T1000 (cell line): ENCODE data around the gene USP5.

Source experiments
- DNase-seq: peaks from one replicate; lab custom pipeline; 2025; ENCODE audit warnings: mixed read lengths; lab: John Stamatoyannopoulos, UW

USP5 gene, protein sequence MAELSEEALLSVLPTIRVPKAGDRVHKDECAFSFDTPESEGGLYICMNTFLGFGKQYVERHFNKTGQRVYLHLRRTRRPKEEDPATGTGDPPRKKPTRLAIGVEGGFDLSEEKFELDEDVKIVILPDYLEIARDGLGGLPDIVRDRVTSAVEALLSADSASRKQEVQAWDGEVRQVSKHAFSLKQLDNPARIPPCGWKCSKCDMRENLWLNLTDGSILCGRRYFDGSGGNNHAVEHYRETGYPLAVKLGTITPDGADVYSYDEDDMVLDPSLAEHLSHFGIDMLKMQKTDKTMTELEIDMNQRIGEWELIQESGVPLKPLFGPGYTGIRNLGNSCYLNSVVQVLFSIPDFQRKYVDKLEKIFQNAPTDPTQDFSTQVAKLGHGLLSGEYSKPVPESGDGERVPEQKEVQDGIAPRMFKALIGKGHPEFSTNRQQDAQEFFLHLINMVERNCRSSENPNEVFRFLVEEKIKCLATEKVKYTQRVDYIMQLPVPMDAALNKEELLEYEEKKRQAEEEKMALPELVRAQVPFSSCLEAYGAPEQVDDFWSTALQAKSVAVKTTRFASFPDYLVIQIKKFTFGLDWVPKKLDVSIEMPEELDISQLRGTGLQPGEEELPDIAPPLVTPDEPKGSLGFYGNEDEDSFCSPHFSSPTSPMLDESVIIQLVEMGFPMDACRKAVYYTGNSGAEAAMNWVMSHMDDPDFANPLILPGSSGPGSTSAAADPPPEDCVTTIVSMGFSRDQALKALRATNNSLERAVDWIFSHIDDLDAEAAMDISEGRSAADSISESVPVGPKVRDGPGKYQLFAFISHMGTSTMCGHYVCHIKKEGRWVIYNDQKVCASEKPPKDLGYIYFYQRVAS

DNA sequence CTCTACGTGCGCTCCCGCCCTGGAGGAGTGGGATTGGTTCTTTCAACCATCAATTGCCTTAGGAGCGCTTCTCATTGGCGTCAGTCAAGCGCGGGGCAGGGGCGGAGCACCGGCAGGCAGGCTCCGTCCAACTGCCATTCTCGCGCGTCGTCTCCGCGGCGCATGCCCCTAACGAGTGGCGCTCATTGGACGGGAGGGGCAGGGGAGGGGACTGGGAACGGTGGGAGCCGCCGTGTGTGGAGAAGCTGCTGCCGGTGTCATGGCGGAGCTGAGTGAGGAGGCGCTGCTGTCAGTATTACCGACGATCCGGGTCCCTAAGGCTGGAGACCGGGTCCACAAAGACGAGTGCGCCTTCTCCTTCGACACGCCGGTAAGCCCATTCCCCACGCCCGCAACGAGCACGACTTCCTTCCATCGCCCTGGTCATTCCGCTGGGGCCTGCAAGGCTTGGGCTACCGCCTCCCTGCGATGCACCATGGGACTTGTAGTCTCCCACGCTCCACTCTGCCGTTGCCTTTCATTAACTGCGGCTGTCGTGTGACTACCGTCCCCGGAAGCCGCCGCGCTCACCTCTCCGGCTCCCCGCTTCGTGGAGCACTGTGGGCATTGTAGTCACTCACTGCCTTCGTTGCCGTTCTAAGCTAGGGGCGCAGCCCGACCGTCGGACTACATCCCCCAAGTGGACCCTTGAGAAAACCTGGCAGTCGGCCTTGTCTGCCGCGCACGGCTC, at the start of gene USP5:
Gene USP5, plus strand, starts transcription at position 230 of the 730 bp plus-strand sequence. Its CDS starts 30 bp downstream, at position 260.
- peak; percentile 97 for DNase-seq

DNA sequence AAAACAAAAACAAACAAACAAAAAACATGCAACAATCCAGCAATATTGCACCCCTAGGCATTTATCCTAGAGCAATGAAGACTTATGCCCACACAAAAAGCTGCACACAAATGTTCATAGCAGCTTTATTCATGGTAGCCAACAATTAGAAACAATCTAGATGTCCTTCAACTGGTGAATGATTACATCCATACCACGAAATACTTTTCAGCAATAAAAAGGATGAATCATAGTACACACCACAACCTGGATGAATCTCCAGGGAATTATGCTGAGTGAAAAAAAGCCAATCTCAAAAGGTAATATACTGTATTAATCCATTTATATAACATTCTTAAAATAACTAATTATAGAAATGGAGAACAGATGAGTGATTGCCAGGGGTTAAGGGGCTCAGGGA, 44.8 kb upstream of the USP5 start:
- DNase-seq, result no peak

DNA sequence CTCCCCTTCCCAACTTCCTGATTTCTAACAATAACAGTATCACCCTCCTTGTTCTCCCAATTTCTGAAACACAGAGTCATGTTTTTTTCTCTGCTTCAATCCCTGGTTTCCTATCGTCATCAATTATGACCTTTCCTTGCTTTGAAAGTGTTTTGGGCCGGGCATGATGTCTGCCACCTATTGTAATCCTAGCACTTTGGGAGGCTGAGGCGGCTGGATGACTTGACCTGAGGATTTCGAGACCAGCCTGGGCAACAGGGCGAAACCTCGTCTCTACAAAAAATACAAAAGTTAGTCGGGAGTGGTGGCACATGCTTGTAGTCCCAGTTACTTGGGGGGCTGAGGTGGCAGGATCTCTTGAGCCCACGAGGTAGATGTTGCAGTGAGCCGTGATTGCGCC, 42.9 kb upstream of the USP5 start:
- DNase-seq, result no peak

DNA sequence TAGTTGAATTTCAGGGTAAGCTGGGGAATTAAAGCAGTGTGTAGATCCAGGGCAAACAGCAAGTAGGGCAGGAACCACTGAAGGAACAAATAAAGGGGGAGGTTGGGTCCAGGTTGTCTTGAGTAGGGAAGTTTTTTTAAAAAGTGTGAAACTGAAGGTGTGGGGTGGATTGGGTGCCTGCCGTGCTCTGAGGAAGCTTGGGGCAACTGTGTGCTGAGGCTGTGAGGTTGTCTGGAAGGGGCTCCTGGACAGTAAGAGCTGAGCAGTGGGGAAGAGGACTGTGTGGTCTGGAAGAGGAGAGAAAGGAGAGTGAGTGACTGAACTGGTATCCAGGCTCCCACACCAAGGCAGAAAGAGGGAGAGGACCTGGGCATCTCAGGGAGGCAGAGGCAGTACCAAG, 41.2 kb upstream of the USP5 start:
- DNase-seq, result no peak

DNA sequence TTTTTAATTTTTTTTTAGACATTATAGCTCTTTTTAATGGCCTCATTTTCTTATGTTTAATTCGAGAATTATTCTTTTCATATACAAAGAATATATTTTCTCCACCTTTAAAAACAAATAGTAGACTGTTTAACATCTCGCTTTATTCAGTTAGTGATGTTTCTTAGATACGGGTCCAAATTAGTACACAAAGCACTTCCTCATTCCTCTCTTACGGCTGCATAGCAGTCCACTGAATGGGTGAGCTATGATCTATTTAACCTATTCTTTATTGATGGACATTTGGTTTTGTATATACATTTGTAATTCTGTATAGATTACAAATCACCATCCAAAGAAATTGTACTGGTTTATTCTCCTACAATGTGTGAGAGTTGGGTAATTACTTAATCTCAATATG, 38.6 kb upstream of the USP5 start:
- DNase-seq, result no peak

DNA sequence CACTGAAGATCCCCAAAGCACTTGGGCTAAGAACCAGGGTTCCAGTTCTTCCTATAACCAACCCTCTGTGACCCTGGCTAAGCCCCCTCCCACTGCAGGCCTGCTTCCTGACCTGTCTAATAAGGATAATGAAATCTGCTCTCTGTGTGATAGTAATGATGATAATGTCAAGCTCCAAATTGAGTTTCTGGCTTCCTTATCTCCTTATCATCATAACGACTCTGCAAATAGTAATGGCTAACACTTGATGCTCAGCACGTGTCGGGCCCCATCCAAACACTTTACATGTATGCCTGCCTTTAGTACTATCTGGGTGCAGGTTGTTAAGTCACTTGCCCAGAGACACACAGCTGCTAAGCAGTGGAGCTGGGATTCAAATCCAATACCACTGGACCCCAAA, 35.4 kb upstream of the USP5 start:
- no peak for DNase-seq

DNA sequence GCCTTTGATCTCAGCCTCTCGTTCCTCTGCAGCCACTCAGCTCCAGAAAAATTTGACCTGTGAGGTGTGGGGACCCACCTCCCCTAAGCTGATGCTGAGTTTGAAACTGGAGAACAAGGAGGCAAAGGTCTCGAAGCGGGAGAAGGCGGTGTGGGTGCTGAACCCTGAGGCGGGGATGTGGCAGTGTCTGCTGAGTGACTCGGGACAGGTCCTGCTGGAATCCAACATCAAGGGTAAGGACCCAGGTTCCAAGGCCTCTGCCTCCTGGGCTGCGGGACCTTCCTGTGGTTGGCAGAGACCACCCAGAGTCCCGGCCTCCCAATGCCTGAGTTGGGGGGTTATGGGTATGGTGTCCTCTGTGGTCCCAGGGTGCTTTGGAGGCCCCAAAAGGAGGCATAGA, 34.9 kb upstream of the USP5 start:
- DNase-seq, result no peak

DNA sequence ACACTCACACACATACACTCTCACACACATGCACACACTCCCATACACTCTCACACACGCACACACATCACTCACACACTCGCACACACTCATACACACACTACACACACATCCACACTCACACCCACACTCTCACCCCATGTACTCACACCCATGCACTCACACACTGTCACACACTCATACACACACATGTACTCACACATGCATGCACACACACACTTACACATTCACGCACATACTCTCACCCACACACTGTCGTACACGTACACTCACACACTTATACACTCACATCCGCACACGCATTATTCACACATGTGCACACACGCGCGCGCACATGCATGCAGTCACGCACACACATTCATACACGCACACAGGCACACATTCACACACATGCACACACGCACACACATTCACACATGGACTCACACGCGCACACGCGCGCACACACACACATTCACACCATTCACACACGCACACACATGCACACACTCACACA, 34.2 kb upstream of the USP5 start:
- DNase-seq, result no peak

DNA sequence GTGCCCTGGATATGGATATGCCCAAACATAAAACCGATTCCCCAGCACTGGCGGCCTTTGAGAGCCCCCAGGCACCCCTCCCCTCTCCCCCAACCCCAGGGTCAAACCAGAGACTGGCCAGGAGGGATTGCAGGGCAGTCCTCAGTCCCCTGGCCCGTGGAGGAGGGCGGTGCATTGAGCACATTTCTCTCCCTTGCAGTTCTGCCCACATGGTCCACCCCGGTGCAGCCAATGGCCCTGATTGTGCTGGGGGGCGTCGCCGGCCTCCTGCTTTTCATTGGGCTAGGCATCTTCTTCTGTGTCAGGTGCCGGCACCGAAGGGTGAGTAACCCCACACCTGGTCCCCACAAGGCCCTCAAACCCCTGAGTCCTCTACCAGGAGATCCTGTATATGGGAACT, 33.7 kb upstream of the USP5 start:
- no peak for DNase-seq

DNA sequence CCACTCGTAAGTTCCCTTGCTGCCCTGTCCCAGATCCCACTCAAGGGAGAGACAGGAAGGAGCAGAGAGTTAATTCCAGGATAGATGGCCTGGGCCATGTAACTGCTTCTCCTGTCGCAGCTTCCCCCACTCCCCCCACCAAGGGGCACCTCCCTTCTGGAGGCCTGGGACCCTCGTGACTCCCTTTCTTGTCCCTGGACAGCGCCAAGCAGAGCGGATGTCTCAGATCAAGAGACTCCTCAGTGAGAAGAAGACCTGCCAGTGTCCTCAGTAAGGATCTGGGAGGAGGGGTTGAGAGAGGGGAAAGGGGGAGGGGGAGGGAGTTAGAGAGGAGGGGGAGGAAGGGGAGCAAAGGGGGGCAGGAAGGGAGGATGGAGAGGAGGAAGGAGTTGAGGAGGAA, 33.3 kb upstream of the USP5 start:
- DNase-seq, result no peak

DNA sequence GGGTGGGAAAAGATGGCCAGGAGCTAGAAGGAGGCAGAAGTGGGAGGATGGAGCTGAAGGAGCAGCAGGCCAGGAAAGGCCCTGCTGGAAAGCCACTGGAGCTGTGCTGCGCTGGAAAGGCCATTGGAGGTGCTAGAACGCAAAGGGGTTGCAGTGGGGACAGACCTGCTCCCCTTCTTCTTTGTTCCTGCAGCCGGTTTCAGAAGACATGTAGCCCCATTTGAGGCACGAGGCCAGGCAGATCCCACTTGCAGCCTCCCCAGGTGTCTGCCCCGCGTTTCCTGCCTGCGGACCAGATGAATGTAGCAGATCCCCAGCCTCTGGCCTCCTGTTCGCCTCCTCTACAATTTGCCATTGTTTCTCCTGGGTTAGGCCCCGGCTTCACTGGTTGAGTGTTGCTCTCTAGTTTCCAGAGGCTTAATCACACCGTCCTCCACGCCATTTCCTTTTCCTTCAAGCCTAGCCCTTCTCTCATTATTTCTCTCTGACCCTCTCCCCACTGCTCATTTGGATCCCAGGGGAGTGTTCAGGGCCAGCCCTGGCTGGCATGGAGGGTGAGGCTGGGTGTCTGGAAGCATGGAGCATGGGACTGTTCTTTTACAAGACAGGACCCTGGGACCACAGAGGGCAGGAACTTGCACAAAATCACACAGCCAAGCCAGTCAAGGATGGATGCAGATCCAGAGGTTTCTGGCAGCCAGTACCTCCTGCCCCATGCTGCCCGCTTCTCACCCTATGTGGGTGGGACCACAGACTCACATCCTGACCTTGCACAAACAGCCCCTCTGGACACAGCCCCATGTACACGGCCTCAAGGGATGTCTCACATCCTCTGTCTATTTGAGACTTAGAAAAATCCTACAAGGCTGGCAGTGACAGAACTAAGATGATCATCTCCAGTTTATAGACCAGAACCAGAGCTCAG, 32.6 kb upstream of the USP5 start:
- no peak for DNase-seq

DNA sequence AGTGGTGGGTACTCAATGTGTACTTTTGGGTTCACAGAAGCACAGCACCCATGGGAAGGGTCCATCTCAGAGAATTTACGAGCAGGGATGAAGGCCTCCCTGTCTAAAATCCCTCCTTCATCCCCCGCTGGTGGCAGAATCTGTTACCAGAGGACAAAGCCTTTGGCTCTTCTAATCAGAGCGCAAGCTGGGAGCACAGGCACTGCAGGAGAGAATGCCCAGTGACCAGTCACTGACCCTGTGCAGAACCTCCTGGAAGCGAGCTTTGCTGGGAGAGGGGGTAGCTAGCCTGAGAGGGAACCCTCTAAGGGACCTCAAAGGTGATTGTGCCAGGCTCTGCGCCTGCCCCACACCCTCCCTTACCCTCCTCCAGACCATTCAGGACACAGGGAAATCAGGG, 31.8 kb upstream of the USP5 start:
- DNase-seq, result no peak

DNA sequence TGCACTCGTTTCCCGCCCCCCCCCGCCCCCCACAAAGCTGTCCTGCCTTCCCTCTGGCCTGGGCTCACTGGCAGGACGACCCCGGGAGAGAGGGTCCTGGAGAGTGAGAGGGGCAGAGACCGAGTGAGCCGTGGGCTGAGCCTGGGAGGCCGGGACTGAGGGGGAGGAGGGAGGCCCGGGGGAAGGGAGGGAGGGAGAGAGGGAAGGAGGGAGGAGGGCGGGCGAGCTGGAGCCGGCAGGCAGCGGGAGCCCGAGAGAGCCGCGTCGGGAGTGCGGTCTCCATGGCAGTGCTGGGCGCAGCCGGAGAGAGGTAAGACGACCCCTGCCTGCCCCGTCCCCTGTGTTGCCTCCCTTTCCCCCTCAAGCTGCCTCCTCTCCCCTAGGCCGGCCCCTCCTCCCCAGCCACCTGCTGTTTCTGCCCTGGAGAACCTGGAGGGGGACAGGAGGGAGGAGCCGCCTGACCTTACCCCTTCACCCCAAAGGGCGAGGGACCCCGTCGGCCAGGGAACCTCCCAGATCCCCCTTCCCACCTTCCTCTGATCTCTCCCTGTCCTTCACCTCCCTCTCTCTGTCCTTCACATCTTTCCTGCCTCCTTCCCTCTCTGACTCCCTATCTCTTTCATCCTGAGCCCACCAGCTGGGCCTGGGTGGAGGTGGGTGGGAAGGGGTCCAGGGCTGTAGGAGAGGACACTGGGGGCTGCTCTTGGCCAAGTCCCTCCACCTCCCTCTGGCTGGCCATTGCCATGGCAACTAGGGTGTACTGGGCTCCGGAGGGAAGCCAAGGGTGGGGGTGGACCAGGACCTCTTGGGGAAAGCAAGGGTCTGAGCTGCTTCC, 30.1 kb upstream of the USP5 start, which contains the start of gene GPR162:
Gene GPR162, plus strand, starts transcription at position 231 of the 835 bp plus-strand sequence. CDS start 2,078 bp downstream, outside the sequence.
- peak; percentile 46 for DNase-seq

DNA sequence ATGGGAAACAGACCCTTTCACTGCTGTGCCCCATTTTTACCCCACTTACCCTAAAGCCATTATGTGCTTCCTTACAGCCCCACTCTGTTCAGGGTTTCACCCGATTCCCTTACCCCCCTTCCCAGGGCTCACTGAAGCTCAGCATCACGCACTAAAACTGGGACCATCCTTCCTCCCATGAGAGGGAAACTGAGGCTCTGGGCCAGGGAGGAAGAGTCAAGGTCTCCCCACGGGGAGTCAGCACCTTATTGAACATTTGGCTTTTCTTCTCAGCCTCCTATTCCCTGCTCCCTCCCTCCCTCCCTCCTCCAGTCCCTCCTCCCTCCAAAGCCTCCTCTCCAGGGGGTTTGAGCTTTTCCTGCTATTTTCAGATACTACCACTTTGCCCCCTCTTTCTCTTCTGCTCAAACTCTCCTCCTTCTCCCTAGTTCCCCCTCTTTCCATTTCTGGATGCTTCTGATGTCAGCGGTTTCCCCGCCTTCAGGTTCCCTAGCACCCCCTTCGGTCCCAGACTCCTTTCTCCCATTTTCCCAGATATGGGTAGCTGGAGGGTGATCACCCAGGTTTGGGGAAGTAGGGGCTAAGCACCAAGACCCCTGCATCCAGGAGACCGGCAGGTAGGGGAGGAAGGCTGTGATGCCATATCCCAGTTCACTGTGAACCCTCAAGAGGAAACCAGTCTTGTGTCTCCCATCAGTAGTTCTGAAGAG, 29.4 kb upstream of the USP5 start:
- DNase-seq, result no peak

DNA sequence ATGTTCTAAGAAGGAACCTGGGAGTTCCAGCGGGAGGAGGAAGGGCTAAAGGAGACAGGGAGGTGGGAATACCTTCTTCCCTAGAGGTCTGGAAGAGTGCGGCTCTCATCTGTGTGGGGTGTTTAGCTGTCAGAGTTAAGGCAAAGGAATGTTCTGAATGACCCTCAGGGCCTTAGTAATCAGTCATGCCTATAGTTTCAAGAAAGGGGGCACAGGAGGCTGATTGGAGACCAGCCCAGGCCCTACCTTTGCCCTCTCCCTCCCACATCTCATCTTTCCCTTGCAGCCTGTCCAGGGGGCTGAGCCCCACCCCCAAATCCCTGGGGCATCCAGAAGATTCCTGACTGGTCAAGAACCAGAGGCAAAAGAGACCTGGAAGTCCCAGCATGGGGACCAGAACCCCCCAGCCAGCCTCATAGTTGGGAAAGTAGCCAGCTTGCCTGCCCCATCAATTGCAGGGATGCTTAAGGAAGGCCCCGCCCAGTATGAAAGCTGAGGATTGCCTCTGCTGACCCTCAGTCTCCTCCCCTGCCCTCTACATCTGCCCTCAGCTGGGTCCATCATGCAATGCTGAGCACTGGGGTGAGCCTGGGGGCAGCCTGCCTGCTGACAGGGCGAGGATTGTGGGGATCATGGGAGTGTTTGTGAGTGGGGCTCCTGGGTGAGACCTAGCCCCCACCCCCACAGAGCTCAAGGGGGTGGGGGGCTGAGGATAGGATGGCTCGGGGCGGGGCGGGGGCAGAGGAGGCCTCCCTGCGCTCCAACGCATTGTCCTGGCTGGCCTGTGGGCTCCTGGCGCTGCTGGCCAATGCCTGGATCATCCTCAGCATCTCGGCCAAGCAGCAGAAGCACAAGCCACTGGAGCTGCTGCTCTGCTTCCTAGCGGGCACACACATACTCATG, 28.5 kb upstream of the USP5 start:
- DNase-seq, result no peak

DNA sequence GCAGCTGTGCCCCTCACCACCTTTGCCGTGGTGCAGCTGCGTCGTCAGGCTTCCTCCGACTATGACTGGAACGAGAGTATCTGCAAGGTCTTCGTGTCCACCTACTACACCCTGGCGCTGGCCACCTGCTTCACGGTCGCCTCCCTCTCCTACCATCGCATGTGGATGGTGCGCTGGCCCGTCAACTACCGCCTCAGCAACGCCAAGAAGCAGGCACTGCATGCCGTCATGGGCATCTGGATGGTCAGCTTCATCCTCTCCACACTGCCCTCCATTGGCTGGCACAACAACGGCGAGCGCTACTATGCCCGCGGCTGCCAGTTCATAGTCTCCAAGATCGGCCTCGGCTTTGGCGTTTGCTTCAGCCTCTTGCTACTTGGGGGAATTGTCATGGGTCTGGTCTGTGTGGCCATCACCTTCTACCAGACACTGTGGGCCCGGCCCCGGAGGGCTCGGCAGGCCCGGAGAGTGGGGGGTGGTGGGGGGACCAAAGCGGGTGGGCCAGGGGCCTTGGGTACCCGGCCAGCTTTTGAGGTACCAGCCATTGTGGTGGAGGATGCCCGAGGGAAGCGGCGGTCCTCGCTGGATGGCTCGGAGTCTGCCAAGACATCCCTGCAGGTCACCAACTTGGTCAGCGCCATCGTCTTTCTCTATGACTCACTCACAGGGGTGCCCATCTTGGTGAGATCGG, 27.7 kb upstream of the USP5 start:
- no peak for DNase-seq

DNA sequence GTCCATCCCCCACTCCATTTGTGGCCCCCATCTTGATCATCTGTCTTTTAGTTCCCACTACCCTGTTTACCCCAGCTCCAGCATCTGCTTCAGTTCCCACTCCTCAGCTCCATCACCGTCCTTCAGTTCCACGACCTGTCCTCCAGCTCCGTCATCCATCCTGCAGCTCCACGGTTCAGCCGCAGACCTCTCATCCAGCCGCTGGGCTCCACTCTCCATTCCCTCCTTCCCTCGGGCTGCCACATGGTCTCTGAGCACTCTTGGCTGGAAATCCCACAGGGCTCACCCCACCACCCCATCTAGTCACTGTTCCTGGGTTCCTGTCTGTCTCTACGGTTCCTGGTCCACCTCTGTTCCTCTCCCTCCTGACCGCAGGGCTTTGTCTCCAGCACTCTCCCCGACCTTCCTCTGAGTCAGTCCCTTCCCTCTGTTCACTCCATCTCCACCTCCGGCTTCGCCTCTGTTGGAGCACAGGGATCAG, 27.0 kb upstream of the USP5 start:
- no peak for DNase-seq
